Measurements from ENCODE around the gene PNPLA1.
"Not testable (repeated sequence)": the region's sequence is repeated elsewhere in the genome, so short reads cannot be mapped to it uniquely, and the experiment has no call there.

Gene PNPLA1

DNA sequence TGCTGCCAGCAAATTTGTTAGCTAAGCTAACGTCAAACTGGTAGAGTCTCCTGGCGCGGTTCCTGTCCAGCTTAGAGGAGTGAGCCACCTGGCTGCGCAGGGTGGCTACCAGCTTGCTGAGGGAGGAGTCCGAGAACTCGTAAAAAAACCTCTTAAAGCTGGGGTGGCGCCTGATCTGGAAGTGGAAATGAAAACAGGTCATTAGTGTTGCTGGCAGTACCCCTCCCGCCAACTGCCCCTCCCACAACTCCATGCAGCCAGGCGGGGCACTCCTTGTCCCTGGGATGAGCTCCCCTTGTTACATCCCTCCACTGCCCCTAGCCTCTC lies 49.5 kb downstream of the PNPLA1 start:
- no peak for DNase-seq

DNA sequence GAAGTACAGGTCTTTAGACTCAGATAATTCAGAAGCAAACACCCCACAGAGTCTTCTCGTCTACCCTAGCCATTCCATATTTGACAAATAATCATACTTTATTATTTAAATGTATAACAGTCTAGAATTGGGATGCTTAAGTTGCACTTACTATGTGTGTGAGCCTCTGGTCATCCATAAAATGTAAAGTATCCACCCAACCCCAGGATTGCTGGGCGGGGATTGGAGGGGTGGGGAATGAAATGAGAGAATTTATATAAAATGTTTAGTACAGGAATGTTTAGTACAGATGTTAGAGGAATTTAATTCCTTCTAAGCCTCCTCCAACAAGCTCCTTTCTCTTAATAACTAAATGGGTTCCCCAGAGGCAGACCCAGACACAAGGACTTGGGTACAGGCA lies 50.0 kb downstream of the PNPLA1 start:
- DNase-seq = no peak

DNA sequence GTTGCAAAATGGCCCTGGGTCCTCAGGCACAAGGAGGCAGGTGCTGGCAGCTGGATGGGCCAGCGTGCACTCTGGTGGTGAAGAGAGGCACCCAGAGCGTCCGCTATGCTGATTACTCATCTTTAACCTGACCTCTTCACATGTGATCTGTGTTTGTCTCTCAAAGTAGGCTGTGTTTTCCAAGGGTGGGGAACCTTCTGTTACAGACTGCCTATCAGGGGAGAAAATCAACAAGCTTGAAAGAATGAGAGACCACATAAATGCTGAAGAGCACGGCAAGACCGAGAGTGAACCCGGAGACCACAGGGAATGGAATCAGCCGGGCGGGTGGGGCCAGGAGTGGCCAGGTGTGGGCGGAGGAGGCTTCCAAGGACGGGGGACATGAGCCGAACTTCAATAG lies 50.6 kb downstream of the PNPLA1 start:
- DNase-seq = no peak

DNA sequence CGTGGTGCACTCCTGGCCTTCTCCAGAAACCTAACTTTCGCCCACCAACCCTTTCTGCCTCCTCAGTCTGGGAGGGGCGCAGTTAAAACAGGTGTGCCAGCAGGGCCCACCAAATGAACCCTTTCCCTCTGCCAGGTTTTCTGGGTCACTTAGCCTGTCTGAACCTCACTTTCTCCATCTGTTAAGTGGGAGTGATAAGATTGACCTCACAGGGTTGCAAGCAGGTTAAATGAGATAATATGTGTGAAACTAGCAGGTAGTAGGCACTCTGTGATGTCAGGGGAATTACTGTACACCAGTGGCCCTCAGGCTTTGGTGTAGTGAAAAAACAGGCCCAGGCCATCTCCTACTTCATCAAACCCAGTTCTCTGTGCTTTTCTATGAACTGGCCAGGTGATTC lies 52.7 kb downstream of the PNPLA1 start:
- no peak for DNase-seq

DNA sequence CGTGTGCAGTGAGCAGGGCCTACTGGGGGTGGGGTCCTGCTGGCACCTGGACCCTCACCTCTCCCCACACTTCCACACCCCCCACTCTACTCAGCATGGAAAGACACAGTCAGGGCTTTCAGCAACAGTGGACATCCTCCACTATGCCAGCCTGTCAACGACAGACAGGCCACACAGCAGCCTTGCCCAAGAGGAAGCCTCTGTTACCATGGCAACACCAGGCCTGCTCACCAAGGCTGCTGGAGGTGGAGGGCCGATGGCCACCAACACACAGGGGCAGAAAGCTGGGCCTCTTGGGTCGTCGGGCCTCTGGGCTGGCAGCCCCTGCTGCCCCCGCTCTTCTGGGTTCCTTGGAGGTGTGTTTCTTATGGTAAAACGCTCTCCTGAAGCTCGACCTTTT lies 53.2 kb downstream of the PNPLA1 start:
- DNase-seq = no peak

DNA sequence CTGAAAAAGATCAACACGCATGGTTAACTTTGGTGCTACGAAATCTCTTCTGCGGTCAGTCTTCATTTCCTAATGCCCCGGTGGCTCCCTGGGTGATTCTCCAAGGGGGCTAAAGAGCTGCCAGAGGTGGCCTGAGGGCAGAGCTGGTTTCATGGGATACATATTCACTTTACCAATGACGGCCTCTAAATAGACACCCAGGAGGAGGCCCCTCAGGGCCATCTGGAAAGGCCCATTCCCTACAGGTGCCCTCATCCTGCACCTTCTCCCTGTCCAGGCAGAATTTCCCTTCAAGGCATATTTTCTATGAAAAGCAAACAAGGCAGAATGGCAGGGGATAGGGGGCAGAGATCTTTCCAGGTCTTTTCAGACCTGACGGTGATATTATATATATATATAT lies 54.3 kb downstream of the PNPLA1 start:
- no peak for DNase-seq

DNA sequence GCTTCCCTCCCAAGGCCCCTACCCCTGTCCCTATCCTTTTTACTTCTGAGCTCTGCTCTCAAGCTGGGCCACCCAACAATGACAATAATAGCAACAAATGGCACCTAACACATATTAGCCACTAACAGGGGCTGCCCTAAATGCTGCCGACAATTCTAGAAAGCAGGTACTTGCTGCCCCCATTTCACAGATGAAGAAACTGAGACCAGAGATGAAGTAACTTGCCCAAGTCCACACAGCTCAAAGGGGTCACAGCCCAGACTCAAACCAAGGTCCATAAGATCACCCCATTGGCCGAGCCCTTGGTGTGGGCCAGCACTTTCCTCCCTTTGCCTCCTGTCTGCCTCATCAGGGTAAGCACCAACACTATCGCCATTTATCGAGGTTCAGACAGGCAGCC lies 54.9 kb downstream of the PNPLA1 start:
- no peak for DNase-seq

DNA sequence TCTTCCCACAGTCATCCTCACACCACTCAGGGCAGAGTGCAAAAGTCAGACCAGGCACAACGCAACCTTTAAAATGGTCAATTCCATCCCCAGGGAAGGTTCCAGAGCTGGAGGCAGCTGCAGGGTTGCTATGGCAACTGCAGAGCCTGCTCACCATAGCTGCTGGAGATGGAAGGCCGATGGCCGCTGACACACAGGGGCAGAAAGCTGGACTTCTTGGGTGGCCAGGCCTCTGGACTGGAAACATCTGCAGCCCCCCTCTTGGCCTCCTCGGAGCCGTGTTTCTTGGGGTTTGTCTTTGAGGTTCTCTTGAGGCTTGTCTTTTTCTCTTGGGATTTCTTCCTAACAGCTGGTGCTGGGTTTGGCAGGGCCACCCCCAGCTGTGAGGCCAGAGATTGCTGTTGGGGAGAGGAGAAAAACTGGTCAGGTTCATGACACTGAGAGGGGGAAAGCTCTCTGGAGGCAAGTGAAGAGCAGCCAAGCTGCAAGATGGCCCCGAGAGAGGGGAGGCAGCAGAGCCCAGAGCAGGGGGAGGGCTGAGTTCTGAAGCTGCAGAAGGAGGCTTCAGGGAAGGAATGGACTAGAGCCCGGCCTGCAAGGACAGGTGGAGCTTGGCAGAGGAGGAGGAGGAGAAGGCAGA lies 56.6 kb downstream of the PNPLA1 start:
- DNase-seq = no peak

DNA sequence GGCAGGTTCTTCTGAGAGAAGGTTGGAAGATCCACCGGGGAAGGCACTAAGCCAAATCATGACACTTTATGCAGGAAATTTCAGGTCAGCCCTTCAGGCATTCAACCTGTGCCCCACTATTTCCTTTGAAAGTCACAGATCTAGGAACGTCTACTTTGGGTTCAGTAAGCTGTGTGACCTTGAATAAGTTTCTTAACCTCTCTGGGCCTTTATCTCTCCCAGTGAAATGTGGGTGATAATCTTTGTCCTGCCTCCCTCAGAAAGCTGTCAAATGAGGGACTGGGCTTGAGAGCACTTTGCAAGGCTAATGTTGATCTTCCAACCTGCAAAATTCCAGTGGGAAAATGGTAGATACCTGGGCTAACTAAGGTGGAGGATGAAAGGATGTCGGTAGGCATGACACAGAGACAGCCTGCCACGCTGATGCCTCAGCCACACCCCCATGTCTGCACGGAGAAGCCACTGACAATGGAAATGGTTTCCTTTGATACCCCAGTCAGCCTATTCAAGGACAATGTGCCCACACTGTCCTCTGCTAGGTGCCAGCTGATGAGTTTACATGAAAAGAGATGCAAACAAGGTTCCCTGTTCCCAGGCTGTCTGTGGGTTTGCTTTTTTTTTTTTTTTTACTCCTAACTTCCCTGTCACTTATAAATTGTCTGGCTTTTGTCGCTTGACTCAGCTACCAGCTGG lies 57.5 kb downstream of the PNPLA1 start:
- DNase-seq = no peak

DNA sequence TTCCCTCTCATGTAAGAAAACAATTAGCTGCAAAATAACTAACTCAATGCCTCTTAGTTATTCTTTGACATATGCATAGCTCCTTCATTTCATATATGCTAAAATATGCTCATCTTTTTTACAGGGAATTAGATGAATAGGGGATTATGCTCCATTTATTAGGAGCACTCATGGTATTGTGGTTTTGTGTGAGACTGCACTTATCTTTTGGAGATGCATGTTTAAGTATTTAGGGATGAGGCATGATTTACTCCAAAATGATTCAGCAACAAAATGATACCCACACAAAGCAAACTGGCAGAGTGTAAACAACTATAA lies 58.0 kb downstream of the PNPLA1 start:
- no peak for DNase-seq

DNA sequence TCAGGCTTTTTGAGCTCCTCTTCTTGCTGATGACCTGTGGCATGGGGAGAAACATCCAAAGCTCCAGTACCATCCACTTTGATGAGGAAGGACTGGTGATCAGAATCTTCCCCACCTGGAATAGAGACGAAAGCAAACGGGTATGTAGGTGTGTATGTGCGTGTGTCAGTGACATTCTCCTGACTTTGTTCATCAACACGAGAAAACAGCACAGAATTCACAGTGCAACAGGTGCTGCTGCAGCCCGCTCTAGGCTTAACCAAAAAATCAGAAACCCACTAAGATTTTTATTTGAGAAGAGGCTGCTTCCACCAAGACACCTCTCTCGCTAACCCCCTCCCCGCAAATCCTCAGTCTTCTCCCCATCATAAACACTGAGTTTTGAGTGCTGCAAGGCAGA lies 58.7 kb downstream of the PNPLA1 start:
- DNase-seq = no peak

DNA sequence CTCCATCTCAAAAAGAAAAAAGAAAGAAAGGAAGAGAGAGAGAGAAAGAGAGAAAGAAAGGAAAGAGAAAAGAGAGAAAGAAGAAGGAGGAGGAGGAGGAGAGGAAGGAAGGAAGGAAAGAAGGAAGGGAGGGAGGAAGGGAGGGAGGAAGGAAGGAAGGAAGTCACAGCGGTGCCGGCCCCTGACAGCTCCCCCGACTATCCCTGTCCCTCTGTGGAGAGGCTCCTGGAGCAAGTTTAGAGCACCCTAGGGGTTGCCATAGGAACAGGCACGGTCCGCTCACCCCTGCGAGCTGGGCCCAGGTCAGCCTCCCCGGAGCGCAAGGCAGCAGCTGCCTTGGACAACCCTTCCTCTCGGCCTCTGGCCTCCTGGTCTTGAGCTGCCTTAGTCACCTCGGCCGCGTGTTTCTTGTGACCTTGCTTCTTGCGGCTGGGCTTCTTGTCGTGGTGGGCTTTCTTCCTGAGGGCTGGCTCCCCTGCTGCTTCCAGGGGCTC lies 60.0 kb downstream of the PNPLA1 start:
- no peak for DNase-seq

DNA sequence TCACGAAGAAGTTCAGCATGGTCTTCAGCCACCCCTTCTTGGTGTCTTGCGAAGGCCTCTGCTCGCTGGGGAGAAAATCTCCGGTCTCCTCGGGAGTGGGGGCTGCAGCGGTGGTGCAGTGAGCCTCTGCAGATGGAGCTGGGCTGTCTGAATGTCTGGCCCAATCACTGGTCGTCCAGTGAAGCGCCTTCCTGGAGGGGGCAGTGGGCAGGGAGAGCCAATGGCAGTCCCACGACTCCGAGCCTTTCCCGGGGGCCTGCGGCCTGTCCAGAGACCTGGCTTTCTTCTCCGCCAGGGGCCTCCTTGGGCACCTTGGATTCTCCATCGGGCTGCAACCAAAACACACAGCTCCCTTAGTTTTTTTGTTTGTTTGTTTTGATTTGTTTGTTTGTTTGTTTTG lies 60.5 kb downstream of the PNPLA1 start:
- no peak for DNase-seq

DNA sequence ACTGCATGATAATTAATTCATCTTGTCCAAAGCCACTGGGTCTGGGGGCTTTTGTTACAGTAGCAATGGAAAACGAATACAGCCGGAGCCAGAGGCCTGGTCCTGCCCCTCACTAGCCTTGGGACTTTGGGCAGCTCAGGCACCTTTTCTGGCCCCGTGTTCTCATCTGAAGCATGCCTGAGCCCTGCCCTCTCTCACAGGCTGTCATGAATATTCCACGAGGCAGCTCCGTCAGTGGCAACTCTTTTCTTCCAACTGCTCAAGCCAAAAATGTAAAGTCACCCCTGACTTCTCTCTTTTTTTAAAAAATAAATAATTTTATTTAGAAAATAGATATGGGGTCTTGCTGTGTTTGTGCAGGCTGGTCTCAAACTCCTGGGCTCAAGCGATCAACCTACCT lies 61.5 kb downstream of the PNPLA1 start:
- no peak for DNase-seq

DNA sequence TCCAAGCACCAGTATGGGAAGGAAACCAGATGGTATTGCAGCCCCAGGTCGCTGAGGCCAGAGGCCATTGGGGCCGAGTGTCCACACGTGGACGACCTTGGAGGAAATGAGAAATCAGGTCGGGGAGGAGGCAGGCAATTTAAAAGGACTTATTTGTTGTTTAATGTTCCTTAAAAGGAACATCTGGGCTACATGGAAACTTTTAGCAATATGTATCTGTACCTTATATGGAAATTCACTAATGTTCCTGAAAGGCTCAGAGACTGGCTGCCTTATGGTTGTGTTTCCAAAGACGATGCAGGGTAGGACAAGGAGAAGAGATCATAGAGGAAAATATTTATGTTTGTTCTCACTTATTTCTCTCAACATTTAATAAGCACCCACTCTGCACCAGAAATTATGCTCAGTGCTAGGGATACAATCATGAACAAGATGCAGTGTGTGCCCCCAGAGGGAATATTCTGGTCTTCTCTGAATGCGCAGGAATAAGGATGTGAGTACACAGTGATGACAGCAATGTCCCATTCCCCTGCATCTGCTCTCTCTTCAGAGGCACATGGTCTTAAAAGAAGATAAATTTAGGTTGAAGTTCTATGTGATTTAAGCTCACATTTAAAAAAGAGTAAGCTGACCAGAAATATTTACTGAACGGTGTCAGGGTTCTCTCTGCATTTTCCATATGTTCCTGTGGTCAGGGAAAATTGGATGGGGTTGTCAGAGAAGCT lies 63.5 kb downstream of the PNPLA1 start:
- no peak for DNase-seq

DNA sequence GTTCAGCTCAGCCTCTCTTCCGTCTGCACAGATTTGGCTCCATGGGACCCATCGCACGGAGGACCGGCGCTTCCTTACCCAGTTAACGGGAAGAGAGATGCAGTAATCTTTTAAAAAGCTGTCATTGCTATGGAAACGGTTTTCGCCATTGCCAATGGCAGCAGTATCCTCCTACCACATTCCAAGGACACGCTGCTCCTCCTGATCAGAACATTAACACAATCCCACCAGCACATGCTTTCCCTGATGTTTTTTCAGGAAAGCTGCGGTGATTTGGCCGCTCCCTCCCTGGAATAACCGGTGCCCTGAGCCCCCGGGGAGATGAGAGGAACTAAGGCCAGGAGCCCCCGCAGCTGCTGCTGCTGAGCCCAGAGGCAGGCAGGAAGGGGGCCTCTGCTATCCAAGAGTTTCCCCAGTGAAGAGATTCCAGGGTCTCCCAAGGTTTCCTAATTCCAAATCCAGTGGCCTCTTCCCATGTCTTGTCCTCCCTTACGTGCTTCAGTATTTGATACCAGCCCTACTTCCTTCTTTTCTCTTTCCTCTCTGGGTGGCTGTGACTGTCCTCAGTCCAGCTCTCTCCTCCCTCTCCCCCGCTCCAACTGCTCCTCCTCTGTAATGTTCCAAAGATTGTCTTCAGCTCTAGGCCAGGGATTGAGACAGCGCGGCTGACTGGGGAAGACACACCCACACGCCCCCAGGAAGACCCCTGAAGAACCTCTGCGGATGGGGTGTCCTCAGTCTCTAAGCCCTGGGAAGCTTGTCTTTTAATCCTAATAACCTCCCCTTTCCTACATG lies 64.3 kb downstream of the PNPLA1 start:
- DNase-seq = no peak

DNA sequence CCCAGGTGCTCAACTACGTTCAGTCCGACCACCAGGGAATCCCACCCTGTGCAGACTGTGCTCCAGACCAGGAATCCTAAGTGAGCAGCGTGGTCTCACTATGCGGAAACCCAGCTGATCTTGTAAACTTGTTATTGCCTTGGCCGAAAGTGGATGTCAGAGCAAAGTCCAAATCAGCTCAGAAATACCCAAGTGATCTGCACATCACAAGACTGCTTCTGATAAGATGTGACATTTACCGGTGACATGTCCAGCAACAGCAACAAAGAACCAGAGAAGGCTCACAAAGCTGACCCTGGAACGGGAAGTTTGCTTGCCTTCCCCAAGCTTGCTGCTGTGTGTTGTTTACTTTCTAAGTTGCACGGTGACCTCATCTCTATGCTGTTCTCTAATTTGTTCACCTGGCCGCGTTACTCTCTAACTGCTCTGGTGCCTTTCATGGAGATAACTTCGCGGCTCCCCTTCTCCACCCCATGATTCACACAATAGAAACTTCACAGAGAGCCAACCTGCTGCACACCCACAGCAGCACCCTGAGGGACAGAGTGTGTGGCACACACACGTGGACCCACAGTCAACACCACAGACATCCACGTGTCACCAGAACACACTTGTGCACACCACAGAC lies 65.1 kb downstream of the PNPLA1 start:
- DNase-seq = no peak

DNA sequence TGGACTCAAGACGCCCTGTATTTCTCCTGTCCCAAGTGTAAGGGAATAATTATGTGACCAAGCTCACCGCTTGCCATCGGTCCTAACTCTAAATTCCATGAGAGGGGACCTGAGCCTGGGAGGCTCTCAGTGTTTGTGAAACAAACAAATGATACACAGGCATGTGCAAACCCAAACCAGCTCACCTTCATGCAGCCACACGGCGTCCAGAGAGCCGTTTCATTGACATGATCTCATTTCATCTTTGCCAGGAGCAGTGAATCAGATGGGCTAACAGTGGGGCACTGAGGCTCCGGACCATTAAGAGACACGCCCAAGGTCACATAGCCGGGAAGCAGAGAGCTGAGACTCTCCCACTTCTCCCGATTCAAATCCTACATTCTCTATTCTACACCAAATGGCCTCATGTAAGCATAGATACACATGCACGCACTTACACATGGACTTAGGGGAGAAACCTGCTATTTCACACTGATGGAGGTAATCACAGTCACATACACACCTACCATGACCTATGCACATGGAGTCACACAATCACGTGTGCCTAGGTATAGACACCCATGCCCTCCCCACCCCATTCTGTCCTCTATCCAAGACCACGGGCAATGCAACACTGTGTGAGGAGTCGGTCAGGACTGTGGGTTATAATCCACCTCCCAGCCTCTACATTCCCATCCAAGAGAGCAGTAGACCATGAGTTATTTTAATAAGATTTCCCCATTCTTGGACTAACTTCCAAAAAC lies 65.8 kb downstream of the PNPLA1 start:
- DNase-seq = no peak

DNA sequence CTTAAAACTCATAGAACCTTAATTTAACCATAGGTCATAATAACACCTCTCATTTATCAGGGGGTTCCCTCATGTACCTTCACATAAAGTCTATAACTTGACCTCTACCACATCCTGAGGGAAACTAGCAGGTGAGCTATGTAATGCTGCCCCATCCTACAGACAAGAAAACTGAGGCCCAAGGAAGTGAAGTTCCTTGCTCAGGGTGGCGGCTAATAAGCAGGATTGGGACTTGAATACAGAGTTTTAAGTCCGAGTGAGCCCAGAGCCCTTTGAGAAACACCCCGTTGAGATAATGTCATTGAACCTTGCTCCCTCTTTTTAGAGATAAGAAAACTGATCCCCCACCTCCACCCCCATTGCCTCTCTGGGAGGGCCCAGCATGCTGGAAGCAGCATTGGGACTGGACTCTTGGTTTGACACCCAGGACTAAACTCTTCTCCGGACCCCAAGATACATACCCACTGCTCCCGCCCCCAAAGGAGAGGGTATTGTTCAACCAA lies 66.4 kb downstream of the PNPLA1 start:
- DNase-seq = no peak

DNA sequence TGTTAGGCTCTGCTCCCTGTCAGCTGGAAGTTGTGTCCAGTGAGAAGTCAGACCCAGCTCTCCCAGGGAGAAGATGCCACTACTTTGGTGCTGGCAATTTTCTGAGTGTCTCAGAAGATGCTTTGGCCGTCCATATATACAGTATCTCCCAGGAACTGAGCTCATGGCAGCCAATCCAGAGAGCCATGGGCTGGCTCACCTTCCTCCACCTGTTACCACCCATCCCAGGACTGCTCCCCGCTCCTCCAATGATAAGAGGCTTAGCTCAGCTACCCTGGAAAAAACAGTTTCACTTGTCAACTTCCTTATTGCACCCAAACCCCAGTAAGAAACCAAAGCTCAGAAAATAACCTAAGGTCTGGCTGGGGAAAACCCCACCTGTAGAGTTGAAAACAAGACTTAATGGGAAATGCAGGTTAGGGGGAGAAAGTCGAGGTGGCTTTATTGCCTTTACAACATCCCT lies 67.0 kb downstream of the PNPLA1 start, which contains the start of gene BNIP5:
BNIP5 (minus strand) TSS at position 110 of the 463 bp plus-strand sequence. CDS start 6,198 bp downstream, outside the sequence.
- DNase-seq = no peak

DNA sequence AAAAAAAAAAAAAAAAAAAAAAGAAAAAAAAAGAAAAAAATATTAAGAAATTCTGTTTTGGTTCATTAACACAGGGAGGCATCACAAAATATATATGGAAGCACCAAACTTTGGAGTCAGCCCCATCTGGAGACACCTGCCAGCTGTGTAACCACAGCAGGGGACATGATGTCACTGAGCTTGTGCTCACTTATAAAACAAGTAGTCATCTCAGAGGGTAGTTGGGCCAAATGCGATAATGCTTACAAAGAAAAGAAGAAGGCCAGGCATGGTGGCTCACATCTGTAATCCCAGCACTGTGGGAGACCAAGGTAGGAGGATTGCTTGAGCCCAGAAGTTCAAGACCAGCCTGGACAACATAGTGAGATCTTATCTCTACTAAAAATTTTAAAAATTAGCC lies 68.0 kb downstream of the PNPLA1 start:
- no peak for DNase-seq

DNA sequence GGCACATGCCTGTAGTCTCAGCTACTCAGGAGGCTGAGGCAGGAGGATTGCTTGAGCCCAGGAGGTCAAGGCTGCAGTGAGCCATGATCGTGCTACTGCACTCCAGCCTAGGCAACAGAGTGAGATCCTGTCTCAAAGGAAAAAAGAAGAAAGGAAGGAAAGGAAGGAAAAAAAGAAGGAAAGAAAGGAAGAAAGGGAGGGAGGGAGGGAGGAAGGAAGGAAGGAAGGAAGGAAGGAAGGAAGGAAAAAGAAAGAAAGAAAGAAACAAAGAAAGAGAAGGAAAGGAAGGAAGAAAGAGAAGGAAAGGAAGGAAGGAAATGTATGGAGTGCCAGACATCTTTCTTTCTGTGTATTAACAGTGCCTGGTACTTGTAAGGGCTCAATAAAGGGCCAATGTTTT lies 68.4 kb downstream of the PNPLA1 start:
- DNase-seq = not testable (repeated sequence)
